Measurements from ENCODE around the gene CADM1.
A peak's percentile ranks its signal among the peaks of the same experiment; 100 is the strongest.

The CADM1 gene

GRCh38 chr11:115222218-115222862, 281.9 kb downstream of the CADM1 start:
- Histone ChIP-seq H3K4me3 (ENCODE audit: low read depth, low read length) (no peak overlapping the region), H3K27ac (ENCODE audit: low read depth, low read length) (peak overlapping the region; percentile 95), H3K9me3 (ENCODE audit: control insufficient read depth, insufficient read depth, low read length) (no peaks in the 10 kb centered on the region), H3K9ac (ENCODE audit: low read depth, low read length) (no peak overlapping the region), H3K36me3 (ENCODE audit: control insufficient read depth, insufficient read depth, low read length) (no peaks in the 10 kb centered on the region), H3K4me1 (ENCODE audit: control insufficient read depth, insufficient read depth, low read length) (peaks cover 52% of the 10 kb centered on the region), H3K27me3 (ENCODE audit: control insufficient read depth, insufficient read depth, low read length) (no peaks in the 10 kb centered on the region)

GRCh38 chr11:115221461-115222069, 282.6 kb downstream of the CADM1 start:
- no peaks in the 10 kb centered on the region for H3K9me3 ChIP-seq (ENCODE audit: control insufficient read depth, insufficient read depth, low read length)
- H3K4me1 ChIP-seq (ENCODE audit: control insufficient read depth, insufficient read depth, low read length), result peaks cover 45% of the 10 kb centered on the region
- H3K27me3 ChIP-seq (ENCODE audit: control insufficient read depth, insufficient read depth, low read length), result no peaks in the 10 kb centered on the region
- H3K27ac ChIP-seq (ENCODE audit: low read depth, low read length), result peak overlapping the region; percentile 95
- H3K4me3 ChIP-seq (ENCODE audit: low read depth, low read length), result no peak overlapping the region
- H3K9ac ChIP-seq (ENCODE audit: low read depth, low read length), result no peak overlapping the region
- H3K36me3 ChIP-seq (ENCODE audit: control insufficient read depth, insufficient read depth, low read length), result no peaks in the 10 kb centered on the region

- no peaks in the 10 kb centered on the region for H3K27me3 ChIP-seq (ENCODE audit: control insufficient read depth, insufficient read depth, low read length)
- H3K27ac ChIP-seq (ENCODE audit: low read depth, low read length), result peak overlapping the region; percentile 95
- no peak overlapping the region for H3K9ac ChIP-seq (ENCODE audit: low read depth, low read length)
- no peak overlapping the region for H3K4me3 ChIP-seq (ENCODE audit: low read depth, low read length)
- no peaks in the 10 kb centered on the region for H3K9me3 ChIP-seq (ENCODE audit: control insufficient read depth, insufficient read depth, low read length)
- peaks cover 40% of the 10 kb centered on the region for H3K4me1 ChIP-seq (ENCODE audit: control insufficient read depth, insufficient read depth, low read length)
- H3K36me3 ChIP-seq (ENCODE audit: control insufficient read depth, insufficient read depth, low read length), result no peaks in the 10 kb centered on the region
Measured at GRCh38 chr11:115220911-115221310, 283.3 kb downstream of the CADM1 start.

GRCh38 chr11:115220423-115220822, 283.8 kb downstream of the CADM1 start:
- Histone ChIP-seq H3K27ac (ENCODE audit: low read depth, low read length) (no peak overlapping the region), H3K9ac (ENCODE audit: low read depth, low read length) (no peak overlapping the region), H3K4me3 (ENCODE audit: low read depth, low read length) (no peak overlapping the region), H3K4me1 (ENCODE audit: control insufficient read depth, insufficient read depth, low read length) (peaks cover 35% of the 10 kb centered on the region), H3K9me3 (ENCODE audit: control insufficient read depth, insufficient read depth, low read length) (no peaks in the 10 kb centered on the region), H3K36me3 (ENCODE audit: control insufficient read depth, insufficient read depth, low read length) (no peaks in the 10 kb centered on the region), H3K27me3 (ENCODE audit: control insufficient read depth, insufficient read depth, low read length) (no peaks in the 10 kb centered on the region)

- Histone ChIP-seq H3K27me3 (ENCODE audit: control insufficient read depth, insufficient read depth, low read length) (no peaks in the 10 kb centered on the region), H3K27ac (ENCODE audit: low read depth, low read length) (no peak overlapping the region), H3K9me3 (ENCODE audit: control insufficient read depth, insufficient read depth, low read length) (no peaks in the 10 kb centered on the region), H3K9ac (ENCODE audit: low read depth, low read length) (no peak overlapping the region), H3K36me3 (ENCODE audit: control insufficient read depth, insufficient read depth, low read length) (no peaks in the 10 kb centered on the region), H3K4me1 (ENCODE audit: control insufficient read depth, insufficient read depth, low read length) (peaks cover 28% of the 10 kb centered on the region), H3K4me3 (ENCODE audit: low read depth, low read length) (no peak overlapping the region)
Measured at GRCh38 chr11:115219376-115219775, 284.8 kb downstream of the CADM1 start.

- Histone ChIP-seq H3K4me3 (ENCODE audit: low read depth, low read length) (no peak overlapping the region), H3K9ac (ENCODE audit: low read depth, low read length) (no peak overlapping the region), H3K36me3 (ENCODE audit: control insufficient read depth, insufficient read depth, low read length) (no peaks in the 10 kb centered on the region), H3K4me1 (ENCODE audit: control insufficient read depth, insufficient read depth, low read length) (peaks cover 17% of the 10 kb centered on the region), H3K27ac (ENCODE audit: low read depth, low read length) (no peak overlapping the region), H3K27me3 (ENCODE audit: control insufficient read depth, insufficient read depth, low read length) (no peaks in the 10 kb centered on the region), H3K9me3 (ENCODE audit: control insufficient read depth, insufficient read depth, low read length) (no peaks in the 10 kb centered on the region)
Measured at GRCh38 chr11:115217726-115218311, 286.4 kb downstream of the CADM1 start.

GRCh38 chr11:115215694-115216617, 288.3 kb downstream of the CADM1 start:
- H3K4me3 ChIP-seq (ENCODE audit: low read depth, low read length), result no peak overlapping the region
- H3K9ac ChIP-seq (ENCODE audit: low read depth, low read length), result no peak overlapping the region
- H3K9me3 ChIP-seq (ENCODE audit: control insufficient read depth, insufficient read depth, low read length), result no peaks in the 10 kb centered on the region
- H3K4me1 ChIP-seq (ENCODE audit: control insufficient read depth, insufficient read depth, low read length), result 0 out of 2 replicates have a peak, but pooled peaks cover 2% of the 10 kb centered on the region
- H3K27me3 ChIP-seq (ENCODE audit: control insufficient read depth, insufficient read depth, low read length), result no peaks in the 10 kb centered on the region
- no peaks in the 10 kb centered on the region for H3K36me3 ChIP-seq (ENCODE audit: control insufficient read depth, insufficient read depth, low read length)
- no peak overlapping the region for H3K27ac ChIP-seq (ENCODE audit: low read depth, low read length)

GRCh38 chr11:115214644-115215234, 289.5 kb downstream of the CADM1 start:
- Histone ChIP-seq H3K4me1 (ENCODE audit: control insufficient read depth, insufficient read depth, low read length) (0 out of 2 replicates have a peak, but pooled peaks cover 2% of the 10 kb centered on the region), H3K27me3 (ENCODE audit: control insufficient read depth, insufficient read depth, low read length) (no peaks in the 10 kb centered on the region), H3K36me3 (ENCODE audit: control insufficient read depth, insufficient read depth, low read length) (no peaks in the 10 kb centered on the region)

GRCh38 chr11:115213007-115213406, 291.2 kb downstream of the CADM1 start:
- no peak overlapping the region for H3K27ac ChIP-seq (ENCODE audit: low read depth, low read length)
- H3K4me1 ChIP-seq (ENCODE audit: control insufficient read depth, insufficient read depth, low read length), result 0 out of 2 replicates have a peak, but pooled peaks cover 2% of the 10 kb centered on the region
- H3K9ac ChIP-seq (ENCODE audit: low read depth, low read length), result no peak overlapping the region

More at GRCh38 chr11:115214644-115215234, 289.5 kb downstream of the CADM1 start:
- Histone ChIP-seq H3K9me3 (ENCODE audit: control insufficient read depth, insufficient read depth, low read length) (no peaks in the 10 kb centered on the region), H3K4me3 (ENCODE audit: low read depth, low read length) (no peak overlapping the region), H3K27ac (ENCODE audit: low read depth, low read length) (no peak overlapping the region), H3K9ac (ENCODE audit: low read depth, low read length) (no peak overlapping the region)

GRCh38 chr11:115208808-115209259, 295.4 kb downstream of the CADM1 start:
- Histone ChIP-seq H3K4me1 (ENCODE audit: control insufficient read depth, insufficient read depth, low read length) (peaks cover 12% of the 10 kb centered on the region), H3K27ac (ENCODE audit: low read depth, low read length) (no peak overlapping the region), H3K9ac (ENCODE audit: low read depth, low read length) (no peak overlapping the region)

More at GRCh38 chr11:115213007-115213406, 291.2 kb downstream of the CADM1 start:
- H3K36me3 ChIP-seq (ENCODE audit: control insufficient read depth, insufficient read depth, low read length), result no peaks in the 10 kb centered on the region
- H3K27me3 ChIP-seq (ENCODE audit: control insufficient read depth, insufficient read depth, low read length), result no peaks in the 10 kb centered on the region
- no peaks in the 10 kb centered on the region for H3K9me3 ChIP-seq (ENCODE audit: control insufficient read depth, insufficient read depth, low read length)
- no peak overlapping the region for H3K4me3 ChIP-seq (ENCODE audit: low read depth, low read length)

More at GRCh38 chr11:115208808-115209259, 295.4 kb downstream of the CADM1 start:
- H3K4me3 ChIP-seq (ENCODE audit: low read depth, low read length), result no peak overlapping the region
- H3K9me3 ChIP-seq (ENCODE audit: control insufficient read depth, insufficient read depth, low read length), result no peaks in the 10 kb centered on the region
- H3K27me3 ChIP-seq (ENCODE audit: control insufficient read depth, insufficient read depth, low read length), result no peaks in the 10 kb centered on the region
- H3K36me3 ChIP-seq (ENCODE audit: control insufficient read depth, insufficient read depth, low read length), result no peaks in the 10 kb centered on the region
